Calu3 (cell line): ENCODE measurements around the gene AAGAB. TPM values are rescaled to one million over a fixed set of nuclear protein-coding genes. Genes with fewer than 3 reads are reported as not detected.

Experiments
- BruUV-seq: library from RNA; stranded (reverse); fragments of 400-500 nt; replicated peaks from 2 replicates; lab custom pipeline; 2021; lab: Mats Ljungman, UMichigan
- CTCF ChIA-PET: fragments of 300-600 bp; sonication (Branson Sonifier 250); formaldehyde crosslinking; loops from one replicate; lab custom pipeline; 2022; ENCODE audit warnings: antibody characterized with exemption; lab: Charles Lee
- DNase-seq: peaks from one replicate; pipeline ENCODE4 v3.0.0; 2022
- H3K27ac Mint-ChIP-seq: one replicate; pipeline ENCODE4 v1.8.0; 2022; ENCODE audit warnings: mixed read lengths; ENCODE audit not compliant: unreplicated experiment
- H3K27me3 Mint-ChIP-seq: one replicate; pipeline ENCODE4 v1.8.0; 2022; ENCODE audit warnings: mixed read lengths; ENCODE audit not compliant: unreplicated experiment
- H3K36me3 Mint-ChIP-seq: one replicate; pipeline ENCODE4 v1.8.0; 2022; ENCODE audit warnings: mild to moderate bottlenecking, moderate library complexity, mixed read lengths; ENCODE audit not compliant: insufficient read depth, unreplicated experiment
- H3K4me1 Mint-ChIP-seq: one replicate; pipeline ENCODE4 v1.8.0; 2022; ENCODE audit warnings: mild to moderate bottlenecking, low read depth, mixed read lengths; ENCODE audit not compliant: unreplicated experiment
- H3K4me3 Mint-ChIP-seq: one replicate; pipeline ENCODE4 v1.8.0; 2022; ENCODE audit warnings: mild to moderate bottlenecking, low read depth, moderate library complexity, mixed read lengths; ENCODE audit not compliant: unreplicated experiment
- H3K9me3 Mint-ChIP-seq: one replicate; pipeline ENCODE4 v1.8.0; 2022; ENCODE audit warnings: low read depth, mixed read lengths; ENCODE audit not compliant: unreplicated experiment
- CTCF ChIP-seq: fragments of 200-600 bp; IDR thresholded peaks from one replicate; pipeline ENCODE4 v1.8.0; 2022; ENCODE audit warnings: antibody characterized with exemption; ENCODE audit not compliant: unreplicated experiment
- intact Hi-C: fragments of 100-400 bp; cut with micrococcal nuclease; formaldehyde crosslinking; loops from one replicate; pipeline ENCODE4 v1.10.0; 2022; ENCODE audit not compliant: unreplicated experiment
- total RNA-seq: library from RNA; stranded (reverse); gene quantifications from 2 replicates; pipeline ENCODE4 v1.2.3, GENCODE V29; 2022

Gene AAGAB
- total RNA-seq, 1 experiment from 2014 or later = 68.1 TPM

GRCh38 chr15:67267951-67268941, 13.8 kb upstream of the AAGAB start:
- intact Hi-C loops = no loop called here
- Mint-ChIP-seq H3K9me3 (no peaks in the 10 kb centered on the region), H3K4me1 (no peaks in the 10 kb centered on the region), H3K4me3 (no peak overlapping the region), H3K36me3 (no peaks in the 10 kb centered on the region), H3K27ac (no peak overlapping the region), H3K27me3 (no peaks in the 10 kb centered on the region)
- BruUV-seq = no TSS peak
- TF ChIP-seq CTCF = no peak
- DNase-seq = no peak
- CTCF ChIA-PET = interaction anchor here (0.6 kb wide), 1 partner anchor 28 kb away, joined by 3 read pairs; no protein-coding TSS in a partner anchor

- Mint-ChIP-seq H3K27ac (no peak overlapping the region), H3K4me3 (no peak overlapping the region), H3K4me1 (no peaks in the 10 kb centered on the region), H3K9me3 (no peaks in the 10 kb centered on the region), H3K36me3 (no peaks in the 10 kb centered on the region), H3K27me3 (no peaks in the 10 kb centered on the region)
- no TSS peak for BruUV-seq
- no peak for DNase-seq
- intact Hi-C loops = no loop called here
- CTCF ChIA-PET = no interaction called here
- TF ChIP-seq CTCF = no peak
Observed at GRCh38 chr15:67267440-67267839, 13.0 kb upstream of the AAGAB start.

GRCh38 chr15:67266870-67267269, 12.4 kb upstream of the AAGAB start:
- no peaks in the 10 kb centered on the region for H3K27me3 Mint-ChIP-seq

GRCh38 chr15:67259806-67260205, 5.3 kb upstream of the AAGAB start:
- Mint-ChIP-seq H3K9me3 (no peaks in the 10 kb centered on the region), H3K27me3 (no peaks in the 10 kb centered on the region), H3K4me1 (peaks cover 8% of the 10 kb centered on the region), H3K27ac (no peak overlapping the region), H3K36me3 (peaks cover 5% of the 10 kb centered on the region), H3K4me3 (no peak overlapping the region)
- TF ChIP-seq CTCF = no peak
- intact Hi-C loops = no loop called here
- DNase-seq = no peak
- BruUV-seq = no TSS peak
- CTCF ChIA-PET = no interaction called here

More at GRCh38 chr15:67266870-67267269, 12.4 kb upstream of the AAGAB start:
- no TSS peak for BruUV-seq
- no peak overlapping the region for H3K4me3 Mint-ChIP-seq
- no peak for TF ChIP-seq CTCF
- no peak overlapping the region for H3K27ac Mint-ChIP-seq
- intact Hi-C loops = no loop called here
- H3K36me3 Mint-ChIP-seq = no peaks in the 10 kb centered on the region
- DNase-seq = no peak
- no peaks in the 10 kb centered on the region for H3K4me1 Mint-ChIP-seq
- H3K9me3 Mint-ChIP-seq = no peaks in the 10 kb centered on the region
- CTCF ChIA-PET = no interaction called here
